HL-60/S4 (cell line): ENCODE results near the gene PRDM11.

Source experiments
- in situ Hi-C: fragments of 300-500 bp; cut with MboI; formaldehyde crosslinking; loops from 2 replicates; pipeline ENCODE4 v1.14.3; 2022; ENCODE audit warnings: low sequenced_read_pairs

The PRDM11 gene

DNA sequence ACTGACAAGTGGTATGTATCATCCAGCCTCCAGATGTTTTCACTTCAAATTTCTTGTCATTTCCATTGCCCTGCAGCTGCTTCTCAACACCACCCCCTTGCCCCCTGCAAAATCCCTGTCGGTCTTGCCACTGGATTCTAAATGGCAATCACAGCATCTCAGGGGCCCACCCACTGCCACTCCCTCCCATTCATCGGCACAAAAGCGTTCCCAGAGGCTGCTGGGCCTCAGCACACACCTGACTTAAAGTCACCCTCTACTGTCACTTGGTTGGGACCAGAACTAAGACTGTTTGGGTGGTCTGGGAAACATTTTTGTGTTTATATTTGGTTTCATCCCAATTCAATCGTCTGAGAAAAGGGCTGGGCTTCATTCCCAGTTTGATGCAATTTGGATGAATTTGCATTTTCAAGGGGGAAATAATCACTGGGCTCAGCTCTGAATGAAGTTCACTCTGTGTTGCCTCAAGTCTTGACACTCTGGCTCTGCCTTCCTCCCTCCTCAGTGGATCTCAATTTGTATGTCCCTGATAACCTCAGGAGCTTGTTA lies 112.6 kb downstream of the PRDM11 start:
- in situ Hi-C loops: no loop called here

- in situ Hi-C loops: no loop called here
These were observed 113.2 kb downstream of the PRDM11 start for GRCh38 chr11:45259592-45259991.

DNA sequence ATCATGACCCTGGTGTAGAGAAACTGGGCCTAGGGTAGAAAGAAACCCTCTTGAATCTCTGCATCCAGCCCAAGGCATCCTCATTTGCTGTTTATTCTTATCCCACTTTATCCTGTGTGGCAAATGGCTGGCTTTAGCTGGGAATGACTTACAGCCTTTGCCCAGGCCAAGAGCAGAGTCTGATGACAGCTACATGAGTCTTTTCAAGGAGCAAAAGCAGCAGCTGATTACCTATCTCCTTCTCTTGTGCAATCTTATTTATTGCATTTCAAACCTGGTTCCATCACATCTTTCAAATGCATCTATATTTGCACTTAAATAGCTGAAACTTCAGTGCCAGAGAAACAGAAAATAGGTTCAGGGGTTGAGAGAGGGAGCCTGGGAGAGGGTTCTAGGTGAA lies 113.6 kb downstream of the PRDM11 start:
- in situ Hi-C loops: no loop called here

DNA sequence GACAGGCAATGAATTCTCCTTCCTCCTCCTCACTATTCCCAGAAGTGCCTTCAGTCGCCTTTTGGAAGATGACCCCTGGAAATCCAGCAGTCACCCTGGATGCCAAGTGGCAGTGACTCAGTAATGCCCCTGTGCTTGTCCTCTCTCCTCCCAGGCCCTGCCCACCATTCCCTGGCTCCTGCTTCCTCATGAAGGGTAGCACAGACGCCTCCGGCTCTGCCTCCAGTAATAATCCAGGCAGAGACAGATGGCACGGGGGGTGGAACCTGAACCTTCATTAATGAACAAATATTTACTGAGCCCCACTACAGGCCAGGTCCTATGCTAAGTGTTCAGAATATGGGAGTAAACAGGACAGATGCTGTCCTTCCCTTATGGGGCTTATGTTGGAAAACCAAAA lies 116.5 kb downstream of the PRDM11 start:
- in situ Hi-C loops: no loop called here

GRCh38 chr11:45263773-45264172 lies 117.3 kb downstream of the PRDM11 start:
- in situ Hi-C loops: no loop called here

GRCh38 chr11:45264839-45265515 lies 118.5 kb downstream of the PRDM11 start:
- in situ Hi-C loops: no loop called here

DNA sequence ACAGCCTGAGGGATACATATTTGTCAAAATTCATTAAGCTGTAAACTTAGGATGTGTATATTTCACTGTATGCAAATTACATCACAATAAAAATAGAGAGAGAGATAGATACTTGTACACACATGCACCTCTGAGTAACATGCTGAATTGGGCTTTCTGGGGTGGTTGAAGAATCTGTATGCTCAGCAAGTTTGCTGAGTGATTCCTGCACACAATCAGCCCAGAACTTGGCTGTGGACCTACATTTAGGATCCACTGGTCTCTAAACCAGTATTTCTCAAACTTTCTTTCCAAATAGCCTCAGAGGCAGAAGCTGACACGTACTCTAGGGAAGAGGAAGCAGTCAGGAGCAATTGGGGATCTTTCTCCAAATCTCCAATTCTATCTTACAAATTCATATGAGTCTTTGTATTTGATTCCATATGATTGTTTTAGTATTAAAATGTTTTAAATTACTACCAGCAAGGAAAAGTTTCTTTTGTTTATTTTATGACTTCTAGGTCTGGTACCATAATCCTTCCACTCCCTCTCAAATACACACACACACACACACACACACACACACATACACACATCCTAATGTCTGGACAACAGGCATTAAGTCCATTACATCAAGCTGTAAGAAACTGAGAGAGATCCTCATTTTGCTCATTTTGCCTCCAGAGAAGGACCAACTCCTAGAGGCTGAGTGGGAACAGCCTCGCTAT lies 119.7 kb downstream of the PRDM11 start:
- in situ Hi-C loops: no loop called here

GRCh38 chr11:45266676-45267020 lies 120.2 kb downstream of the PRDM11 start:
- in situ Hi-C loops: no loop called here

DNA sequence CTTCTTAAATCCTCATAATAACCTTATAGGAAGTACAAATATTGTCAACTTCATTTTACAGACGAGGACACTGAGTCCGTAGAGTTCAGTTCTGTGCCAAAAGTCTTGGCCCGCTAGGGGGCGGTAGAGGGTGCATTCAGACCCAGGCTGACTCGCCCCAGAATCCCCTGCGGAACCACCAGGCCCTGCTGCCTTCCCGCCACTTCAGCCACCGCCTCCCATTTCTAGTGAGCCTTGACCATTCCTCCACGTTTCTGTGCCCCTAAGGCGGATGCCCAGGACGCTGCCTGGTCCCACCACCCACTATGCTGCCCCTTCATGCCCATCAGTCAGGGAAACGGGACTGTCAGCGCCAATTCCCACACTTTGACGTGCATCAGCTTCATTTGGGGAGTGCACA lies 120.6 kb downstream of the PRDM11 start:
- in situ Hi-C loops: no loop called here

DNA sequence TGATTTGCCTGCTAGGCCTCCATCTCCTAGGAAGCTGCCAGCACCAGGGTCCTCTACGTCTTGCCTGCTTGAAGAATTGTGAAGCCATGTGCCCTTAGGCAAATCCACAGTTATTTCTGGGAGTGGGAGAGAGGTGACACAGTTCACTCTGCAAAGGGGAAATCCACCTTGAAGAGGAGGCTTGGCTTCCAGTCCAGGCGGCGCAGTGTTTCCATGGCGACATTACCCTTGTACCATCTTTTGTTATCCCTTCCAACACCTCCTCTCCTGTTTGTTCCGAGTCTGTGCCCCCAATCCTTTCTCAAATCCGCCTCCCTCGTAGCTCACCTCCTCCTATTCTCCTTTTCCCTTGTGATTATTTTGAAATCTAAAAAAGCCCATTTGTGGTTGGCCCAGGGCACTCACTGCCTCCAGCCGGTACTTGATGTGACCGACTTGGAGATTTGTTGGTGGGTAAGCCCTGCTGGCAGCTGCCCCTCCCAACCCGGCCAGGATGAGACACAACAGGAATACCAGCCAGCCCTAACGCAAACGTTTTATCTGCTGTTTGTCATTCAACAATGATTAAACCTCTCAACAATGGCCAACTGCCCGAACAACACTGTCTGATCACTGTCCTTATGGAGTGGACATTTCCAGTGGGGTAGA lies 121.3 kb downstream of the PRDM11 start:
- in situ Hi-C loops: no loop called here

DNA sequence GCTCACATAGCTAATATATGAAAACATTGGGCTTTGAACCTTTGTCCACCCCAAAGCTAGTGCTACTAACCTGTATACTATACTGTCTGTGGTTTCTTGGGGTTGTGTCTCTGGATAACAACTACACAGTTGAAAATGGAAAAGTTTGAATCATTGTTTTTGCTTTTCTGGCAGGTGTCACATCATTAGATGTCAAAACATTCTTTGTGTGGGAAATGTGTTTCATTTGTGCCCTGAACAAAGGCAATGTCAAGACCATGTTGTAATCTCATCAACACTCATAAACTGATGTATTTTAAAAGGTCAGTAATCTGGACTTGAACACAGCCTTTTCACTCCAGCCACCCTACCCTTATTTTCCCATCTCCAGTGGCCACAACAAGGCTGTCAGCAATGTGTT lies 123.2 kb downstream of the PRDM11 start:
- in situ Hi-C loops: no loop called here

GRCh38 chr11:45270946-45271716 lies 124.7 kb downstream of the PRDM11 start:
- in situ Hi-C loops: no loop called here

DNA sequence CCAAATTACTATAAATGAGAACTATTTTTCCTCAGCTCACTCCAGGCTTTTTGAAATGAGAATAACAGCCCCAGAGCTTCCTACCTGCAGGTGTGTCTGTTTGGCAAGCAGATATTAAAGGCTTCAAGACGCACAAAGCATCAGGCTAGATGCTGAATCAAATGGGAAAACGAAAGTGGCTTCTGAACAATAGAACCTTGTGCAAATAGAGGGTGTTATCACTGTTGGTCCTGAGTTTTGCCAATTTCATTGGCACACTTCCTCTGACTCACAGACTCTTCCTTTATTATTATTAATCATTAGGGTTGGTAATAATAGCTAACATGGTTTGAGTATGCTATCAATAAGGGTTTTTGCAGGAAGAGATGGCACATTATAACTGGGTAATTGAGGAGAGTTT lies 126.3 kb downstream of the PRDM11 start:
- in situ Hi-C loops: no loop called here

GRCh38 chr11:45273509-45273908 lies 127.1 kb downstream of the PRDM11 start:
- in situ Hi-C loops: no loop called here

DNA sequence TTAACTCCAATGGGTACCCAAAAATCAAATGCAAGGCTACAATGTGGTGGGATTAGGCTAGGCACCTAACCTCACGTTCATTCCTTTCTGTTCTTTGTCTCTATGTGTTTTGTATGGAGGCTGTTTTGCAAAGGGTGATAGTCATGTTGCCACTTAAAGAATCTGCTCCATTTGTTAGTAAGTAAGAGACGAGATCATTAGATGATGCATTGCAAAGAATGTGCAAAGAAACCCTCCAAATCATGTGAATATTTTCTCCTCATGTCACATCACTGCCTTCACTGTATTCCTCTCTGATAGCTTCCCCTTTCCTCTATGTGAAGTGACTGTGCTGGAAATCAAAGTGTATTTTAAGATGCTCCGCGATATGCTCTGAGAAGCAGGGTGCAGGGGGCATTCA lies 127.8 kb downstream of the PRDM11 start:
- in situ Hi-C loops: no loop called here

- in situ Hi-C loops: no loop called here
These were observed 129.4 kb downstream of the PRDM11 start for GRCh38 chr11:45275828-45276227.

DNA sequence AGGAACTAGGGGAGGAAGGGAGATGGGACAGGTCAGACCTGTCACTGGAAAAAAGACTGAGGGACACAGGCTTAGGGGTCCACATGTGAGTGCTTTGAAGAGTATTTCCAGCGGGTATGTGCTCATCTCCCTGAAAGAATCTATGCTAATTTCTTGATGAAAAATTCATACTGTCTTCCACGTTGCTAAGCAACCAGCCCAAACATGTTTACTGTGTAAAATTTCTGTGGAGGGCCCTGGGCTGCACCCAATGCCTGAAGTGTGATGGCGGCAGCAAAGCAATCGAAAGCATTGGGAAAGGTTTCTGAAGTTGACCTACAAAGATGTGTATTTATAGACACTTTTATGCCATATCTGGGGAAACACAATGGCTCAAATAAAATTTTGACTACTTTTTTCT lies 132.3 kb downstream of the PRDM11 start:
- in situ Hi-C loops: no loop called here

DNA sequence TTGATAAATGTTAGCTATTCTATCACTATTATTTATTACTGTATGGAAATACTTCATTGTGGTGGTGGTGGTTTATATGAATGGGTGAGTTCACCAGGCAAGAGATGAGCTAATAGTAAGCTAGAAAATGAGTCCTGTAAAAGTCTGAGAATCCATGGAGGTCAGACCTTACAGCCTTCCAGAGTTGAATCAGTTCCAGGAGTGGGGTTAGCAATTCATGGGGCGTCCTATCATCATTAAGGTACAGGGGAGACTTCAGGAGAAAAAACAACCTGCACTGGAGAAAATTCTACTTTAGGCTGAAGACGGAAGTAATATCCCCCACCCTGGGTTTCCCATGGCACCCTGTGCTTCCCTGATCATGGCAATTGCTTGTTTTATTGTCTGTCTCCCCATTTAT lies 133.2 kb downstream of the PRDM11 start:
- in situ Hi-C loops: no loop called here

DNA sequence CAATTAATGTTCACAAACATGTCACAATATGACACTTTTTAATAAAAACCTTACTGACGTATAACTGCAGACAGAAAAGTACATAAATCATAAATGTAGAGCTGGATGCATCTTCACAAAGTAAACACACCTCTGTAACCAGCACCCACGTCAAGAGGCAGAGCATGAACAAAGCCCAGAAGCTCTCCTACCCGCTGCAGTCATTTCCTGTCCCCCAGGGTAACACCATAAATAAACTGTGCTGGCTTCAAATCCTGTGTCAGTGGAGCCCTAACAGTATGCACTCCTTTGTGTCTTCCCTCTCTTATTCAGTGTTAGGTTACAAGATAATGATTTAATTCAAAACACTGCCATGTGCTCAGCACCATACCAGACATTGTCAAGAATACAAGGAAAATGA lies 134.0 kb downstream of the PRDM11 start:
- in situ Hi-C loops: no loop called here

DNA sequence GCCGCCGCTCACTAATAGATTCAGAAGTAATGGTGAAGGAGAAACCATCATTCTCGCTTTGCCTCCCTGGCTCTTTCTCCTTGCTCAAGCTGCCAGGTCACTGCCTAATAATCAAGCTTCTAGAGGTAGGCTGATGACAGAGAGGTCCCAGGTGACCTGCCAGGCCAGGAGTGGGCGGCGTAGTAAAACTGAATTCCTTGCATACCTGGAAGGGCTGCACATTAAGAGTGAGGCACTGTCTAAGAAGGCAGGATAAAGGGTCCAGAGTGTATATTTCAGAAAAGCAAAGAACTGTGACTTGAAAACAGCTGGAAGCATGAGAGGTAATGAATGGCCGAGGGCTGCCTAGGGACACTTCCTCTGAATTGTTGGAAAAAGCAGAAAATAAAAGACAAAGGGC lies 135.6 kb downstream of the PRDM11 start:
- in situ Hi-C loops: no loop called here
